MCF 10A (cell line): Measurements from ENCODE around the gene SMG6. TPM values are rescaled to one million over a fixed set of nuclear protein-coding genes. Genes with fewer than 3 reads are reported as not detected.
A peak's percentile ranks its signal among the peaks of the same experiment; 100 is the strongest.

ENCODE experiments used
- BruUV-seq: library from RNA; stranded (reverse); fragments of 400-500 nt; replicated peaks from 2 replicates; lab custom pipeline; 2021; lab: Mats Ljungman, UMichigan
- CTCF ChIA-PET: fragments of 300-600 bp; sonication (Branson Sonifier 250); formaldehyde crosslinking; extraction: SDS; loops from one replicate; lab custom pipeline; 2021; ENCODE audit warnings: antibody characterized with exemption, inconsistent platforms; lab: Yijun Ruan, JAX
- POLR2A ChIA-PET: fragments of 300-600, 350-650 bp; sonication (Branson Sonifier 250); formaldehyde crosslinking; extraction: SDS; loops from one replicate; lab custom pipeline; 2020; ENCODE audit warnings: antibody characterized with exemption, inconsistent platforms; lab: Yijun Ruan, JAX
- DNase-seq: peaks from one replicate; pipeline ENCODE4 v3.0.0-alpha.2; 2018; ENCODE audit not compliant: unreplicated experiment
- H3K27ac Mint-ChIP-seq: one replicate; pipeline ENCODE4 v1.8.0; 2022; ENCODE audit warnings: mild to moderate bottlenecking, low read depth, mixed read lengths; ENCODE audit not compliant: unreplicated experiment
- H3K27me3 Mint-ChIP-seq: one replicate; pipeline ENCODE4 v1.8.0; 2022; ENCODE audit warnings: mixed read lengths; ENCODE audit not compliant: insufficient read depth, unreplicated experiment
- H3K36me3 Mint-ChIP-seq: one replicate; pipeline ENCODE4 v1.8.0; 2022; ENCODE audit warnings: mild to moderate bottlenecking, moderate library complexity, mixed read lengths; ENCODE audit not compliant: insufficient read depth, unreplicated experiment
- H3K4me1 Mint-ChIP-seq: one replicate; pipeline ENCODE4 v1.8.0; 2022; ENCODE audit warnings: mixed read lengths; ENCODE audit not compliant: insufficient read depth, unreplicated experiment
- H3K4me3 Mint-ChIP-seq: one replicate; pipeline ENCODE4 v1.8.0; 2022; ENCODE audit warnings: mild to moderate bottlenecking, moderate library complexity, mixed read lengths; ENCODE audit not compliant: unreplicated experiment
- H3K9me3 Mint-ChIP-seq: one replicate; pipeline ENCODE4 v1.8.0; 2022; ENCODE audit warnings: mixed read lengths; ENCODE audit not compliant: unreplicated experiment
- intact Hi-C: fragments of 100-400 bp; cut with micrococcal nuclease; formaldehyde crosslinking; loops from 2 replicates; pipeline ENCODE4 v1.14.1; 2022
- total RNA-seq: library from RNA; stranded (reverse); gene quantifications from 2 replicates; pipeline ENCODE4 v1.2.3, GENCODE V29; 2022
- TF ChIP-seq, protein P1 (sequence below): fragments of 200-600 bp; IDR thresholded peaks from one replicate; pipeline ENCODE4 v1.8.0; 2022; ENCODE audit warnings: antibody characterized with exemption, mild to moderate bottlenecking; ENCODE audit not compliant: unreplicated experiment

The SMG6 gene
- total RNA-seq, 1 experiment from 2014 or later: 17.0 TPM

DNA sequence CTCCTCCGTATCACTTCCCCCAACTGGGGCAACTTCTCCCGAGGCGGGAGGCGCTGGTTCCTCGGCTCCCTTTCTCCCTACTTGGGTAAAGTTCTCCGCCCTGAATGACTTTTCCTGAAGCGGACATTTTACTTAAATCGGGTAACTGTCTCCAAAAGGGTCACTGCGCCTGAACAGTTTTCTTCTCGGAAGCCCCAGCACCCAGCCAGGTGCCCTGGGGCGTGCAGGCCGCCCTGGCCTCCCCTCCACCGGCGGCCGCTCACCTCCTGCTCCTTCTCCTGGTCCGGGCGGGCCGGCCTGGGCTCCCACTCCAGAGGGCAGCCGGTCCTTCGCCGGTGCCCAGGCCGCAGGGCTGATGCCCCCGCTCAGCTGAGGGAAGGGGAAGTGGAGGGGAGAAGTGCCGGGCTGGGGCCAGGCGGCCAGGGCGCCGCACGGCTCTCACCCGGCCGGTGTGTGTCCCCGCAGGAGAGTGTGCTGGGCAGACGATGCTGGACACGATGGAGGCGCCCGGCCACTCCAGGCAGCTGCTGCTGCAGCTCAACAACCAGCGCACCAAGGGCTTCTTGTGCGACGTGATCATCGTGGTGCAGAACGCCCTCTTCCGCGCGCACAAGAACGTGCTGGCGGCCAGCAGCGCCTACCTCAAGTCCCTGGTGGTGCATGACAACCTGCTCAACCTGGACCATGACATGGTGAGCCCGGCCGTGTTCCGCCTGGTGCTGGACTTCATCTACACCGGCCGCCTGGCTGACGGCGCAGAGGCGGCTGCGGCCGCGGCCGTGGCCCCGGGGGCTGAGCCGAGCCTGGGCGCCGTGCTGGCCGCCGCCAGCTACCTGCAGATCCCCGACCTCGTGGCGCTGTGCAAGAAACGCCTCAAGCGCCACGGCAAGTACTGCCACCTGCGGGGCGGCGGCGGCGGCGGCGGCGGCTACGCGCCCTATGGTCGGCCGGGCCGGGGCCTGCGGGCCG lies 247.1 kb downstream of the SMG6 start:
- no peak for DNase-seq
- H3K4me3 Mint-ChIP-seq: no peak overlapping the region
- TF ChIP-seq, protein P1, sequence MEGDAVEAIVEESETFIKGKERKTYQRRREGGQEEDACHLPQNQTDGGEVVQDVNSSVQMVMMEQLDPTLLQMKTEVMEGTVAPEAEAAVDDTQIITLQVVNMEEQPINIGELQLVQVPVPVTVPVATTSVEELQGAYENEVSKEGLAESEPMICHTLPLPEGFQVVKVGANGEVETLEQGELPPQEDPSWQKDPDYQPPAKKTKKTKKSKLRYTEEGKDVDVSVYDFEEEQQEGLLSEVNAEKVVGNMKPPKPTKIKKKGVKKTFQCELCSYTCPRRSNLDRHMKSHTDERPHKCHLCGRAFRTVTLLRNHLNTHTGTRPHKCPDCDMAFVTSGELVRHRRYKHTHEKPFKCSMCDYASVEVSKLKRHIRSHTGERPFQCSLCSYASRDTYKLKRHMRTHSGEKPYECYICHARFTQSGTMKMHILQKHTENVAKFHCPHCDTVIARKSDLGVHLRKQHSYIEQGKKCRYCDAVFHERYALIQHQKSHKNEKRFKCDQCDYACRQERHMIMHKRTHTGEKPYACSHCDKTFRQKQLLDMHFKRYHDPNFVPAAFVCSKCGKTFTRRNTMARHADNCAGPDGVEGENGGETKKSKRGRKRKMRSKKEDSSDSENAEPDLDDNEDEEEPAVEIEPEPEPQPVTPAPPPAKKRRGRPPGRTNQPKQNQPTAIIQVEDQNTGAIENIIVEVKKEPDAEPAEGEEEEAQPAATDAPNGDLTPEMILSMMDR: no peak
- no peaks in the 10 kb centered on the region for H3K27me3 Mint-ChIP-seq
- no TSS peak for BruUV-seq
- H3K9me3 Mint-ChIP-seq: no peaks in the 10 kb centered on the region
- ChIA-PET POLR2A (interaction anchor here (0.6 kb wide), 1 partner anchor 1834 kb away, joined by 3 read pairs; no protein-coding TSS in a partner anchor), CTCF (interaction anchor here (0.8 to 3.1 kb wide), 5 partner anchors 88 to 240 kb away, joined by 3 to 19 read pairs (median 3); no protein-coding TSS in a partner anchor)
- H3K4me1 Mint-ChIP-seq: peaks cover 12% of the 10 kb centered on the region
- no peaks in the 10 kb centered on the region for H3K36me3 Mint-ChIP-seq
- intact Hi-C loops: no loop called here
- no peak overlapping the region for H3K27ac Mint-ChIP-seq

DNA sequence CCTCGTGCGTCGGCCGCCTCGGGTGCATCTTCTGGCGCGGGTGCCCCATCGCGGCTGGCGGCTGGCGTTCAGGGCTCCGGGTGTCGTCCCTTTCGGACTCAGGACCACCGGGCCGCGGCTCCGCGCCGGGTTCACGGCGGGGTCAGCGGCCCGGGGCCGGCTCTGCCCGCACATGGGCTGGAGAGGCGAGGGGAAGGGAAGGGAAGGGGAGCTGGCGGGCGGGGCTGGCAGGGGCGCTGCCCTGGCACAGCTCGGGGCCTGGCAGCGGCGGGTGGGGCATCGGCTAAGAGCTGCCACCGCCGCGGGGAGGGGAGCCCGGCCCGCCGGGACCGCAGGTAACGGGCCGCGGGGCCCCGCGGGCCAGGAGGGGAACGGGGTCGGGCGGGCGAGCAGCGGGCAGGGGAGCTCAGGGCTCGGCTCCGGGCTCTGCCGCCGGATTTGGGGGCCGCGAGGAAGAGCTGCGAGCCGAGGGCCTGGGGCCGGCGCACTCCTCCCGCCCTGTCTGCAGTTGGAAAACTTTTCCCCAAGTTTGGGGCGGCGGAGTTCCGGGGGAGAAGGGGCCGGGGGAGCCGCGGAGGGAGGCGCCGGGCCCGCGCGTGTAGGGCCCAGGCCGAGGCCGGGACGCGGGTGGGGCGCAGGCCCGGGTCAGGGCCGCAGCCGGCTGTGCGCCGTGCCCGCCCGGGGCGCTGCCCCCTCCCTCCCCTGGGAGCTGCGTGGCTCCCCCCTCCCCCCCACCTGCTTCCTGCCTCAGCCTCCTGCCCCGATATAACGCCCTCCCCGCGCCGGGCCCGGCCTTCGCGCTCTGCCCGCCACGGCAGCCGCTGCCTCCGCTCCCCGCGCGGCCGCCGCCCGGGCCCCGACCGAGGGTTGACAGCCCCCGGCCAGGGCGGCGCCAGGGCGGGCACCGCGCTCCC lies 248.0 kb downstream of the SMG6 start:
- TF ChIP-seq, protein P1: no peak
- peaks cover 12% of the 10 kb centered on the region for H3K4me1 Mint-ChIP-seq
- BruUV-seq: no TSS peak
- H3K9me3 Mint-ChIP-seq: no peaks in the 10 kb centered on the region
- no peak overlapping the region for H3K27ac Mint-ChIP-seq
- ChIA-PET POLR2A (interaction anchor here (0.8 to 1.0 kb wide), 2 partner anchors 189 to 190 kb away, joined by 3 to 4 read pairs; no protein-coding TSS in a partner anchor), CTCF (interaction anchor here (0.6 to 3.4 kb wide), 13 partner anchors 13 to 280 kb away, joined by 3 to 61 read pairs (median 4); no protein-coding TSS in a partner anchor)
- H3K27me3 Mint-ChIP-seq: no peaks in the 10 kb centered on the region
- intact Hi-C loops: loop anchor here (1.0 kb wide), 1 partner anchor 176 kb away; no protein-coding TSS in a partner anchor
- no peaks in the 10 kb centered on the region for H3K36me3 Mint-ChIP-seq
- peak overlapping the region; percentile 48 for H3K4me3 Mint-ChIP-seq
- DNase-seq: no peak

DNA sequence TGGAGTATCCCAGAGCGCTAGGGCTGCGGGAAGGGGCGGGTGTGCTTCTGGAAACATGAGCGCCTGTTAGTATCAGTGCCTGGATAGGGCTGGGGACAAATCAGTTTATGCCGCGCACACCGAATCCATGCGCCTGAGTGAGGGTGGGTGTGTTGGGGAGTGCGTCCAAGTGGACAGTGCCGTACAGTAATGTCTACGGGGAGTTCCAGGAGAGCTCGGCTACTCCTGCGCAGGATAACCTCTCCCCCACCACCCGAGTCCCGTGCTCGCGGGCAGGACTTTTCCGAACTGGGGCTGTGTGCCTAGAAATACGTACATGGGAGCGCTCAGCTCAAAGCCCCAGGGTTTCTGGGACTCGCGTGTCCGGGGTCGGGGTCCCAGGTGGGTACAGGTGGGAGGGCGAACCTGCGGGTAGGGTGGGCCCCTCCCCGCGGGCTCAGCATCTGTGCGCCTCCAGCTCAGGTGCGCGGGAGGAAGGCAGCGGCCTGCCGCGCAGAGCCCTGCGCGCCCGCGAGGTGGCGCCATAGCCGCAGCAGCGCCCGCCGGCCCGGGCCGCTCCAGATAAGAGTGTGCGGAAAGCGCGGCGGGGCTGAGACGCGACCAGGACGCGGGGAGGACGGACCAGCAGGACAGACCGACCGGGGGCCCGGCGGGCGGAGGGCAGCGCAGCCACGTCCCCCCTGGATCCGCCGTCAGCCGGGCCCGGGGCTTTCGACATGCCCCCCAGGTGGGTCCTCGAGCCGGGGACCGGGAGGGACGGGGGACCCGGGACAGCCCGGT lies 248.9 kb downstream of the SMG6 start, which contains the start of gene HIC1:
Gene HIC1, plus strand, starts transcription at position 592 of the 780 bp plus-strand sequence. CDS start 1,588 bp downstream, outside the sequence.
- DNase-seq: peak; percentile 53
- intact Hi-C loops: loop anchor here (1.0 kb wide), 2 partner anchors 177 to 190 kb away; no protein-coding TSS in a partner anchor
- CTCF ChIA-PET: interaction anchor here (0.5 to 3.4 kb wide), 19 partner anchors 9 to 241 kb away, joined by 3 to 61 read pairs (median 3); no protein-coding TSS in a partner anchor

More for the DNA sequence above, 248.9 kb downstream of the SMG6 start, which contains the start of gene HIC1:
- Mint-ChIP-seq H3K9me3 (no peaks in the 10 kb centered on the region), H3K4me1 (peaks cover 12% of the 10 kb centered on the region), H3K36me3 (no peaks in the 10 kb centered on the region), H3K27ac (no peak within 1 kb of the TSS), H3K4me3 (peak within 1 kb of the TSS; percentile 48), H3K27me3 (no peaks in the 10 kb centered on the region)
- POLR2A ChIA-PET: interaction anchor here (0.6 to 1.0 kb wide), 3 partner anchors 189 to 191 kb away, joined by 3 to 4 read pairs (median 3); no protein-coding TSS in a partner anchor
- BruUV-seq: no TSS peak
- TF ChIP-seq, protein P1: peak; percentile 93
